RPMI8226 (cell line): ENCODE measurements around the gene MPZL3.

Experiments used
- DNase-seq: peaks from one replicate; pipeline ENCODE4 v3.0.0-alpha.2; 2015

MPZL3 gene, protein sequence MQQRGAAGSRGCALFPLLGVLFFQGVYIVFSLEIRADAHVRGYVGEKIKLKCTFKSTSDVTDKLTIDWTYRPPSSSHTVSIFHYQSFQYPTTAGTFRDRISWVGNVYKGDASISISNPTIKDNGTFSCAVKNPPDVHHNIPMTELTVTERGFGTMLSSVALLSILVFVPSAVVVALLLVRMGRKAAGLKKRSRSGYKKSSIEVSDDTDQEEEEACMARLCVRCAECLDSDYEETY

DNA sequence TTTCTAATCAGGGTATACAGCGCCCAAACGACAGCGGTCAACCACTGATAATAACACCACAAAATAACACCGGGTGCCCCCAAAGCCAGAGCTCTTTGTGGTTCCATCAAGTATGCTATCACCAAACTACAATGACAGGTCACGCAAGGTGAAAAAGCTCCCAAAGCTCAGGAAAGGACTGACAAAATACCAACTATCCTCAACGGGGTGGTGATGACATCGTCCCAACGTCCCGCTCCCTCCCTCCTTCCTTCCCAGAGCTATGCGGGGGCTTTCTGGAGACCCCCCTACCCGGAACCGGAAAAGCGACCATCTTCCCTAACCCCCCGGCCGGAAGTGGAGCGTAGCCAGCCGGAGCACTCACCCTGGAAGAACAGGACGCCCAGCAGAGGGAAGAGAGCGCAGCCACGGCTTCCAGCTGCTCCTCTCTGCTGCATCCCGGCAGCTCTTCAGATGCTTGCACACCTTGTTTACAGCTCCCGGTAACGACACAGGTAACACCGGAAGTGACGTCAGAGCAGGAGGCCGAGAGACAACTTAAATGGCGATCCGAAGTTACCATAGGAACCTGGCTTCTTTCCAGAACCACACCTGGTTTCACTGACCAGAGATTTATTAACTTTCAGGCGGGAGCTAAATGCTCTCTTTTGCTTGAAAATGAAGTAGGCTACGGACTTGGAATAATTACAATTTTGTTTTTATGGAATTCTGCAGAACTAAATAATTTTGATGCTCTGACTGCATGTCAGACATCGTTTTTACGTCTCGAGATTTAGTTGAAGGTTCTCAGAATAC, at the start of gene MPZL3:
MPZL3 (minus strand) TSS at position 508 of the 795 bp plus-strand sequence; CDS start at position 437, 71 bp downstream.
- peak; percentile 100 for DNase-seq

DNA sequence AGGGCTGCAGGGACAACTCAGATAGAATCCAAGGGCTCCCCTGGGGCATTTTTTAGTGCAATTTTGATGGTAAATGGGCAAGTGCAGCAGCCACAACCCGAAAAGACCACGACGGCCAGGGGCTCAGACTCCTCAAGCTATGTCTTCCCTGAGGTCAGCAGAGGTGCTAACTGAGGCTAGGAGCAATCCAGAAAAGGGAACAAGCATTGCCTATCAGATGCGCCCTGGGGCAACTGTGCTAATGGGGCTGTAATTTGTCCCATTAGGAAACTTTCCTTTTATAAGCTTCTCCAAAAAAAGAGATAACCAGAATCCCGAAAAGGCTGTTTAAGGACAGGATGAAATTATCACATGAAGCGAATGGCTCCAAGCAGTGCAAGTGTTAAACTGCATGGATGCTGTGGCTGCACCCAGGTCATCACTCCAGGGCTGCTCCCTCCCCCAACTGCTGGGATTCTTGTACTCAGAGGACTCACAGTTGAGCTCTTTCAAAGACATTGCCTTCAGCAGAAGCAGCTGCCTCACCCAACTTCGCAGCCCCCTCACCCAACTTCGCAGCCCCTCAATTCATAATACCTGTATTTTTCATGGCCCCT, 49.5 kb upstream of the MPZL3 start:
- DNase-seq = no peak

DNA sequence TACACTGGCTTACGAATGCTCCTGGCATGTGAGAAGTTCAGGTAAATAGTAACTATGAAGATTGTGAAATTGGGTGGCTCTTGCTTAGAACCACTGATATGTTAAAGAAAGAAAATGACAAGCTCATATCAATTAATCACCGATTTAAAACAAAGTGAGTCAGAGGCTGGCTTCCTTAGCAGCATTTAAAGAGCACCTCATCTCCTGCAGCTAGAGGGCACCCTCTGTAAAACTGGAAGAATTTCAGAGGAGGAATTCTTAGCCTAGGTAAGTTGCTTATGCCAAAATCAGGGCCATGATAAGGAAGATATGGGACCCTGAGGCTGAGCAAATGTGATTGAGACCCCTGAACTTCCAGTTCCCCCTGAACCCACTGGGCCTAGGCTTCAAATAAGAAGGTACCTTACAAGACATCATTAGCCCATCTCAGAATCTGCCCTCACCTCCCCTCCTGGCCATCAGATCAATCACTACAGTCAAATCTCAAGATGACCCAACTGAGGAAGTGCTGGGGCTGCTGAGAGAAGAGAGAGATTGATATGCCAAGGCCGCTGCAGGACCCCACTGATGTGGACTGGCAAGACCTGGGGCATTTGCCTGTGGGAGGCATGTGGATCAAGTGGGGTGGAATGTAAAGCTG, 43.8 kb upstream of the MPZL3 start:
- peak; percentile 42 for DNase-seq

DNA sequence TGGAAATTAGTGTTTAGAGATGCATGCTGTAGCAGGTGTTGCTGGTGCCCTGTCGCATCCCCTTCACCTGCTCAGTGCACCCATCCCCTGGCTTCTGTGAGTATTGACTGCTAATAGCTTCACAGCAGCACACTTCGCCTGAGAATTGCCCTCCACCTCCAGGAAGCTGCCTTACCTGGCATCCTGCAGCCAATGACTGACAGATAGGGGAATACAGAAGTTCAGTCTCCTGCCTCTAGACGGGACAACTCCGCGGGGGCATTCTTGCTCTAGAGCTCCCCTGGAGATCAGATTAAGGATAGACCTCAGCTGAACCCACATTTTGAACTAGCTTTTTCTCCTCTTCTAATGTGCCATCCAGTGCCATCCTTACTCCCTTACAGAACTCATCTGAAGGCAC, 43.0 kb upstream of the MPZL3 start:
- peak; percentile 21 for DNase-seq

DNA sequence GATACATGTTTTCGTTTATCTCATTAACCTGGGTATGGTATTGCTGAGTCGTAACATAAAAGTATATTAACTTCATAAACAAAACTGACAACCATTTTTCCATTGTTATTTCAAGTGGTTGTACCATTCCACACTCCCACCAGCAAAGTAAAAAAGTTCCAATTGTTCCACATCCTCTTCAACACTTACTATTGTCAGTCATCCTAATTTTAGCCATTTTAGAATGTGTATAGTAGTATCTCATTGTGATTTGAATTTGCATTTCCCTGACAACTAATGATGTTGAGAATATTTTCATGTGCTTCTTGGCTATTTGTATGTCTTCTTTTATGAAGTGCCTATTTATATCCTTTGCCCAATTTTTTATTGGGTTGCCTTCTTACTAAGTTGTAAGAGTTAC, 41.9 kb upstream of the MPZL3 start:
- DNase-seq = no peak

DNA sequence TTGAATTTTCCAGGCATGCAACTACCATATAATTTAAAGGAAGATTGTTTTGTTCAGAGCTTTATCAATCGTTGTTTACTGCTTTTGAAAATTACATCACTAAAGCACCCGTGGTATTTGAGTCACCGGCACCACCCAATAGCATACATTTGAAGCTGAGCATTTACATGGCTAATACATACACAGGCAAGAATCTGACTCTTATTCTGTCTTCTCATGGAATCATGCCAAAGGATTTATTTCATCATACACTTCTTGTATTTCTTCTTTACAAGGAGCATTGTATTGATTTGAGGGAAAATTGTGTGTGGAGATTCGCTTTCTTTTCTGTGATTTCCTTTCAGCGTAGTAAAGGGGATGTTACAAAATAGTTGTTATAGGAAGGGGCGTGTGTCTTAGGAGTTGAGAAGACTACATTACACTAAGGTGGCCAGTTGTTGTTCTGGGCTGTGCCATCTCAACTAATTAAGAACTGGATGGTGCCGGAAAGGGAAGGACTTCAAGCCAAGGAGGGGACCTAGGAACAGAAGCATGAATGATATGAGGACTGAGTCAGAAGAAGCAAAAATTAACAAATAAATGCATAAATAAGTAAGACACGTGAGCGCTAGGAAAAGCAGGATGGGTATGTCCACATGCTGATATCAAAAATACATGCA, 39.4 kb upstream of the MPZL3 start:
- no peak for DNase-seq

DNA sequence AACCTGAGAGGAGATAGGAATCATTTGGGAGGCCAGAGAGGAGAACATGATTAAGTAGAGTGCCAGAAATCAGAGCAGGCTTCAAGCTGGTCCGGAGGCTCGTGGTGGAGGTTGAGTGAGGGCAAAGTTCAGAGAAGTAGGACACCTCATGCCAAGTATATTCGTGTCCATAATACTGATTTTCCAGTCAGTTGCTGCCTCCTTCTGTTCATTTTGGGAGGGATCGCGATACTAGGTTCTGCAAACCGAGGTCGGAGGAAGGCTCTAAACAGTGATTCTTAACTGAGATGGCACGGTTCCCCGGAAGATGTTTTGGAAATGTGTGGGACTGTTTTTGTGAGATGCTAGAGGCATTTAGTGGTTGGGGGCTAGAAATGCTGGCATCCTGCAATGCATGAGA, 38.8 kb upstream of the MPZL3 start:
- peak; percentile 55 for DNase-seq

DNA sequence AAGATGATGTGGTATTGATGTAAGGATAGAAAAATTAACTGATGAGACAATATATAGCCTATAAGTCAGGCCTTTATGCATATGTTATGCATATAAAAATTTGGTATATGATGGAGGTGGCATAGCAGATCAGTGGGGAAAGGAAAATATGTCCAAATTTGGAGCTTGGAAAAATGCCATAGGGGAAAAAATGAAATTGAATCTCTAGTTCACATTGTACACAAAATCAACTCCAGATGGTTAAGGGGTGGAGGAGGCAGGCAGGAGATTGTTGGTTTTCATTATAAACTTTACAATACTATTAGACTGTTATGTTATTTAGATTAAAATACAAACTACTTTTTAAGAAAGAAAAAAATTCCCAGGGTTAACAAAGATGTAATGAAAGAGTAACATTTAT, 37.2 kb upstream of the MPZL3 start:
- no peak for DNase-seq

DNA sequence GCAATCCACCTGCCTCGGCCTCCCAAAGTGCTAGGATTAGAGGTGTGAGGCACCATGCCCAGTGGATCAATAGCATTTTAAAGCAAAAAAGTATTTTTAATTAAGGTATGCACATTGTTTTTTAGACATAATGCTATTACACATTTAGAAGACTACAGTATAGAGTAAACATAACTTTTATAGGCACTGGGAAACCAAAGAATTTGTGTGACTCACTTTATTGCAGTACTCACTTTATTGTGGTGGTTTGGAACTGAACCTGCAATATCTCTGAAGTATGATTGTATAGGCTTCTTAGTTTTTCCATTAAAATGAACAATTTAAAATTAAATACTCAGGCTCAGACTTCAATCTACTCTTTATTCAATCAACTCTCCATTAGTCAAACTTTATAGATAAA, 34.8 kb upstream of the MPZL3 start:
- no peak for DNase-seq

DNA sequence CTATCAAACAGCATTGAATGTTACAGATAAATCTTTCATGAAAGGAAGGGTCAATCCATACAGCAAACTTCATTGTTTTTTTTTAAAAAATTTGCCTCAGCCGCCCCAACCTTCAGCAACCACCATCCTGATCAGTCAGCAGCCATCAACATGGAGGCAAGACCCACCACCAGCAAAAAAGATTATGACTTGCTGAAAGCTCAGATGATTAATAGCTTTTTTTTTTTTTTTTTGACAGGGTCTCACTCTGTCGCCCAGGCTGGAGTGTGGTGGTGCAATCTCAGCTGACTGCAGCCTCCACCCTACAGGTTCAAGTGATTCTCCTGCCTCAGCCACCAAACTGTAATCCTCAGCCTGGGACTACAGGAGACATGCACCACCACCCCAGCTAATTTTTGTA, 34.4 kb upstream of the MPZL3 start:
- no peak for DNase-seq

DNA sequence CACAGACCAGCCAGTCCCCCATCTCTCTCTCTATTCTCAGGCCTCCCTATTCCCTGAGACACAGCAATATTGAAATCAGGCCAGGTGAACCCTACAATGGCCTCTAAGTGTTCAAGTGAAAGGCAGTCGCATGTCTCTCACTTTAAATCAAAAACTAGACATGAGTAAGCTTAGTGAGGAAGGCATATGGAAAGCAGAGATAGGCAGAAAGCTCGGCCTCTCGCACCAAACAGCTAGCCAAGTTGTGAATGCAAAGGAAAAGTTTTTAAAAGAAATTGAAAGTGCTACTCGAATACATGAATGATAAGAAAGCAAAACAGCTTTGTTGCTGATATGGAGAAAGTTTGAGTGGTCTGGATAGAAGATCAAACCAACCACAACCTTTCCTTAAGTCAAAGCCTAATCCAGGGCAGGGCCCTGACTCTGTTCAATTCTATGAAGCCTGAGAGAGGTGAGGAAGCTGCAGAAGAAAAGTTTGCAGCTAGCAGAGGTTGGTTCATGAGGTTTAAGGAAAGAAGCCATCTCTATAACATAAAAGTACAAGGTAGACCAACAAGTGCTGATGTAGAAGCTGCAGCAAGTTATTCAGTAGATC, 31.7 kb upstream of the MPZL3 start:
- no peak for DNase-seq

DNA sequence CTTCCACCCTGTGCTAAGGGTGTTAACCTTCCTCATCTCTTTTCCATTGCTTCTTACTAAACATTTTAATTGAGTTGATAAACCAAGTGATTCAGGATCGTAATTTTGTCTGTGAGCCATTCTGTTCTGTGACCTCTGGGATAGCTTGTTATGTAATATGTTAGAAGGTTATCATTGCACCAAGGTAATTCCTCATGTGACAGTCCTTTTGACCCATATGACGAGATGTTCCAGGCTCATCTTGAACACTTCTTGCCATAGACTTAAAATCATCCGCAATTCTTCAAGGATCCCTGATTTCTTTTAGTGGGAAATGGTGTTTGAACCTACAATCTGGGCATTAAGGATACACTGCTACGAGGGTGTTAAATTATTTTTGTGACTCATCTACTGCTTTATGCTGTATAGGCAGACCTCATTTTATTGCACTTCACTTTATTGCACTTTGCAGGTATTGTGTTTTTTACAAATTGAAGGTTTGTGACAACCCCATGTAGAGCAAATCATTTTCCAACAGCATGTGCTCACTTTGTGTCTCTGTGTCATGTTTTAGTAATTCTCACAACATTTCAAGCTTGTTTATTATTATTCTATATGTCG, 31.0 kb upstream of the MPZL3 start:
- DNase-seq = no peak

DNA sequence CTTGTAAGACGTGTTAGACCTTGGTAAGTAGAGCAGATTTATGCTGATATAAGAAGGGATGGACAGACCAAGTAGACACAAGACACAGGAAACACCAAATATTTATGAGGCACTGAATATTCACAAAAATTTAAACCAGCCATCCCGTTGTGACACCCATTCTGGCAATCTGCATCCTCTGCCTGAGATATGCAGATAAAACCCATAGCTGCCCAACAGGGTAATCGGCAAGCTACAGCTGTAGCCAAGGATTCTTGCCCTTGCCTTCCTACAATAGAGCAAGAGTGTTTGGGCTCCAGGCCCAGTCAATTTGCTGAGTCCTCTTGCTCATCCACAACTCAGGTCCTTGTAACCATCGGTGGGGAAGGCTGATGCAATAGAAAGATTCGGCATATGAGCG, 30.4 kb upstream of the MPZL3 start:
- no peak for DNase-seq

DNA sequence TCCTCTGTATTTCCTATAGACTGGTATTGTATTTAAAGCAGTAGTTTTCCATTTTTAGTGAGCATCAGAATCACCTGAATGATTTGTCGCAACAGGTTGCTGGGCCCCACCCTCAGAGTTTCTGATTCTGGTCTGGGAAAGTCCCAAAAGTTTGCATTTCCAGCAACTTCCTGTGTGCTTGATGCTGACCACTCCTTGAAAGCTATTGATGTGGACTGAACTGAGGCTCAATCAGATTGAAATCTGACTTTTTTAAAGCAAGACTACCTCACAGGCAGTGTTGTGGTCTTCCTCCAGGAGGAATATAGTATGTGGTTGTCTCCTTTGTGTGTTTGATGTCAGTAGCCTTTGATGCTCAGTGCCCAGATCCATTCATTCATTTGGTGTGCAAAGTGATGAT, 29.1 kb upstream of the MPZL3 start:
- DNase-seq = no peak

DNA sequence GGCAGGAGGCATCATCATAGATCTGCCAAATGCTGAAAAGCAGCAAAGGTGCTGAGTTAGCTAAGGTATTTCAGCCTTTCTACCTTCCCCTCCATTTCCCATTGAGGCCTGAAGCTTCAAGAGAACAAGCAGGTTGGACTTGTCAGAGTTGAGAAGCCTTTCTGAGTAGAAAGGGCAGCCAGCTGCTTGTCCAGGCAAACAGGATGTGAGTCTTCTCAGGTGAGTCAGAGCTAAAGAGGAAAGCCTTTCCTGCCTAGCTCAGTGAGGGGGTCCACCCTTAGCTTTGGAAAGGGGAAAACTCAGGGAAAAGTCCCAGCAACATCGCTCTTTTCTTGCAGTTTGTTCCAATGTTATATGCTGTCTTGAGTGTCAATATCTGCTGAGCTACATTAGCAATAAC, 25.1 kb upstream of the MPZL3 start:
- DNase-seq = no peak

DNA sequence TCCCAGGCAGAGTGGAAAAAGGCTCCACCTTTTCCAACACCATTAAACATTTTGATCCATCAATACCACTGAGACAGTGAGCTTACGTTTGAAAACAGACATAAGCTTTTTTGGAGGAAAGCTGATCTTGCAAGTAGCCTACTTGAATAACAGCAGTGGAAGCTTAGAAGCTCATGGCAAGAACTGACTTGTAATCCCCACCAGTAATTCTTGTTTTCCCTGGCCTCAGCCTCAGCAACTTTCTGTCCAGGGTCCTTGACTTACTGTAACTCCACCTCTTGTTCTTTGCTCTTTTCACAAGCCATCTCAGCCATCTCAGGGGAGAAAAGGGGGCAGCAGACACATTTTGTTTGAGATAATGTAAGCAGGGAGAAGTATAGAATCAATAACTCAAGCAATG, 24.3 kb upstream of the MPZL3 start:
- no peak for DNase-seq

DNA sequence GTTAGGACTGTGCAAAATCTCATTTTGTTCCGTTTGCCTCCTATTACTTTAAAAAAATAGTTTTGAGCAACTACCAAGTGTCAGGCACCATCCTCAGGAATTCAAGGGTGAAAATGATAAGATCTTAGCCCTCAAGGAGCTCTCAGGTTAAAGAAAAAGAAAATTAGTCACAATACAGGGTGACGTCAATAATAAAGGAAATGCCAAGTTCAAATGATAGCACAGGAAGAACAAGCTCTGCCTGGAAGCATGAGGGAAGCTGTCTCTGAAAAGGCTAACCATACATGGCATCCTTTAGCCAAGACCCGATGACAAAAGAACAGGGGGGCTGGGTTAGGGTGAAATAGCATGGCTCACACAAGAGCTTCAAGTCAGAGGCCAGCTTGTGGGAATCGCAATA, 23.0 kb upstream of the MPZL3 start:
- DNase-seq = no peak

DNA sequence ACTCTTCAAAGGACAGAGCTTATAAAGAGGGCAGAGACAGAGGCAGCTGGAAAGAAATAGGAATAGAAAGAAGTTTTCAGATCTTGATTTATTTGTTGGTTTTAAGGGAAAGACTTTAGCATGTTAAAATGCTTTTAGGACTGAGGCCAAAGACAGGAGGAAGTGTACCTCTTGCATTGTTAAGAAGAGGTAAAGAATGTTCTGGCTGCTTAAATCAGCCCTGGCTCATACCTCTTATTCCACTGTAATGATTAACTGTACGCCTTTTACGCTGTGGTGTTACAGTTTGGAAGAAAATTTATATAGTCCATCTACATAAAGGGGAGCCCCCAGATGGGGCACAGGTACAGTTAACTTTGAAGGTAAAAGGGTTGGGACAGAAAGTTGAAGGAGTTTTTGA, 22.0 kb upstream of the MPZL3 start:
- DNase-seq = no peak

DNA sequence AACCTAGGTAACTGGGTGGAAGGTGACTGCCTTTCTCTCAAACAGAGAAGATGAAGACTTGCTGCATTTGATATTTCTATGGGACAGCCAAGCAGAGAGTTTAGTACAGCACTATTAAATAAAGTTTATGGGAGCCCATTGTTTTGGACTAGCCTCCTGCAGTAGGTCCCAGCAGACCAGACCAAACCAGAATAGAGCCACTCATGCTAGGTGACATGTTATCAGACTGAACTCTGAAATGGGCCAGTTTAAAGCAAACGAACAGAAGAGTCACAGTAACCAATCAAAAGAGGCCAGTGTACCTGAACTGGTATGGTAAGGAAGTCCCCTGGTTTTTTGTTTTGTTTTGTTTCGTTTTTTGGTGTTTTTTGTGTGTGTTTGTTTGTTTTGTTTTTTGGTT, 19.8 kb upstream of the MPZL3 start:
- DNase-seq = no peak

DNA sequence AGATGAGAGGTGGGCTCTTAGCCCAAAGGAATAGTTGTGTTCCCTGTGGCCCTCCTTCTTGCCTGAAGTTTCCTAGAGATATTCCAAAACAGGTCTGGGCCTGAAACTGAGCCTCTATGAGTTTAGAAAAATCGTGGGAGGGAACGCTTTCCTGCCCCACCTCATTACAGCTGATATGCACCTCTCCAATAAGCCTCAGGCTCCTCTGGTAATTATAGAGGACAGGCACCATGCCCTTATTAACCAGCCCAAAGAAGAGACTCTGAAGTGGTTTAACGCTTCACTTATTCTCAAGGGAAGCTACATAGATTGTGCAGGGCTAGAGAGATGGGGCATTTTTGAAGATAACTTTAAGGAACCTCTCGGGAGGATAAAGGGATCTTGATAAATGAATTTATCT, 15.3 kb upstream of the MPZL3 start:
- DNase-seq = no peak

DNA sequence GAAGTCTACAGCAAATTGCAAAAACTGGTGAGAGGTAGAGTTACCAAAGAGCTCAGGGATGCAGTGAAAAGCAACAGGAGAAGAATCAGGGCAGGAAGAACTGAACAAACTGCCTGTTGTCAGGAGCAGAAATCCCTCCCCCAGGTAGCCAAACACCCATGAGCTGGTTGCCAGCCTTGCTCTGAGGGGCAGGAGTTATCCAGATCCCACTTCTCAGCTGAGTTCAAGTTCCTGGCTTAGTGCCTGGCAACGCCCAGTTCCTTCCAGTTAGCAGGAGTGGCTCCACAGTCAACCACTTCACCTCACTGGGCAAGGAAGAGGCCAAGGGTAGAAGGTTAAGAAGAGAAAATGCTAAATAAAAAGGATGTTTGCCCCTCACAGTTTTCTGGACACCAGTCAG, 13.8 kb upstream of the MPZL3 start:
- no peak for DNase-seq
